ENCODE results near the gene EVI2A.

DNA sequence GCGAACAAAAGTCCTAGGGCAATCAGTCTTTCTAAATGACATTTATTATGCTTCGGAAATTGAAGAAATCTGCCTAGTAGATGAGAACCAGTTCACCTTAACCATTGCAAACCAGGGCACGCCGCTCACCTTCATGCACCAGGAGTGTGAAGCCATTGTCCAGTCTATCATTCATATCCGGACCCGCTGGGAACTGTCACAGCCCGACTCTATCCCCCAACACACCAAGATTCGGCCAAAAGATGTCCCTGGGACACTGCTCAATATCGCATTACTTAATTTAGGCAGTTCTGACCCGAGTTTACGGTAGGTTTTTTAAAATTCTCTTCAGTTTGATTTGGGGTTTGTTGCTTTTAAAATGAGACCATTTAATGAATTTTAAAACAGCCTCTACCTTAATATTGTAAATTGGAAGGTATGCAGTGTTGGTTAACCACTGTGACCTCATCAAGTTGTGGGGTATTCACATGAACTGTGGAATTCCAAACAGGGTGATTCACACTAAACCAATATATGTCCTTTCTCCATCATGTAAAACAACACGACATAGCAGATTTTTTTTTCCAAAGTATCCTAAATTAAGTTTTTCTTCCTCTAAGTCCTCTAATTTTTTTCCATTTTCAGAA is 6.2 kb upstream of the EVI2A start:
- TF ChIP-seq, protein P1, sequence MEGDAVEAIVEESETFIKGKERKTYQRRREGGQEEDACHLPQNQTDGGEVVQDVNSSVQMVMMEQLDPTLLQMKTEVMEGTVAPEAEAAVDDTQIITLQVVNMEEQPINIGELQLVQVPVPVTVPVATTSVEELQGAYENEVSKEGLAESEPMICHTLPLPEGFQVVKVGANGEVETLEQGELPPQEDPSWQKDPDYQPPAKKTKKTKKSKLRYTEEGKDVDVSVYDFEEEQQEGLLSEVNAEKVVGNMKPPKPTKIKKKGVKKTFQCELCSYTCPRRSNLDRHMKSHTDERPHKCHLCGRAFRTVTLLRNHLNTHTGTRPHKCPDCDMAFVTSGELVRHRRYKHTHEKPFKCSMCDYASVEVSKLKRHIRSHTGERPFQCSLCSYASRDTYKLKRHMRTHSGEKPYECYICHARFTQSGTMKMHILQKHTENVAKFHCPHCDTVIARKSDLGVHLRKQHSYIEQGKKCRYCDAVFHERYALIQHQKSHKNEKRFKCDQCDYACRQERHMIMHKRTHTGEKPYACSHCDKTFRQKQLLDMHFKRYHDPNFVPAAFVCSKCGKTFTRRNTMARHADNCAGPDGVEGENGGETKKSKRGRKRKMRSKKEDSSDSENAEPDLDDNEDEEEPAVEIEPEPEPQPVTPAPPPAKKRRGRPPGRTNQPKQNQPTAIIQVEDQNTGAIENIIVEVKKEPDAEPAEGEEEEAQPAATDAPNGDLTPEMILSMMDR (IDR thresholded peaks at IDR 0.05 in 2 of 3, conservative IDR thresholded peaks at IDR 0.05 in 1 of 3; ENCODE audit: insufficient read depth in 2 of 3, low read depth in 1 of 3, low read length in 3 of 3): no peak
- TF ChIP-seq, protein P2, sequence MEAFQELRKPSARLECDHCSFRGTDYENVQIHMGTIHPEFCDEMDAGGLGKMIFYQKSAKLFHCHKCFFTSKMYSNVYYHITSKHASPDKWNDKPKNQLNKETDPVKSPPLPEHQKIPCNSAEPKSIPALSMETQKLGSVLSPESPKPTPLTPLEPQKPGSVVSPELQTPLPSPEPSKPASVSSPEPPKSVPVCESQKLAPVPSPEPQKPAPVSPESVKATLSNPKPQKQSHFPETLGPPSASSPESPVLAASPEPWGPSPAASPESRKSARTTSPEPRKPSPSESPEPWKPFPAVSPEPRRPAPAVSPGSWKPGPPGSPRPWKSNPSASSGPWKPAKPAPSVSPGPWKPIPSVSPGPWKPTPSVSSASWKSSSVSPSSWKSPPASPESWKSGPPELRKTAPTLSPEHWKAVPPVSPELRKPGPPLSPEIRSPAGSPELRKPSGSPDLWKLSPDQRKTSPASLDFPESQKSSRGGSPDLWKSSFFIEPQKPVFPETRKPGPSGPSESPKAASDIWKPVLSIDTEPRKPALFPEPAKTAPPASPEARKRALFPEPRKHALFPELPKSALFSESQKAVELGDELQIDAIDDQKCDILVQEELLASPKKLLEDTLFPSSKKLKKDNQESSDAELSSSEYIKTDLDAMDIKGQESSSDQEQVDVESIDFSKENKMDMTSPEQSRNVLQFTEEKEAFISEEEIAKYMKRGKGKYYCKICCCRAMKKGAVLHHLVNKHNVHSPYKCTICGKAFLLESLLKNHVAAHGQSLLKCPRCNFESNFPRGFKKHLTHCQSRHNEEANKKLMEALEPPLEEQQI (IDR thresholded peaks at IDR 0.05): no peak
- TF ChIP-seq XRCC5 (IDR thresholded peaks at IDR 0.05; ENCODE audit: low read depth, low read length) (no peak), MAFF (IDR thresholded peaks at IDR 0.05; ENCODE audit: low read length) (no peak), ZNF24 (IDR thresholded peaks at IDR 0.05) (no peak), ATF7 (IDR thresholded peaks at IDR 0.05) (no peak), ZNF431 (CRISPR knock-in tag; IDR thresholded peaks at IDR 0.05) (no peak)
- TF ChIP-seq, protein P3, sequence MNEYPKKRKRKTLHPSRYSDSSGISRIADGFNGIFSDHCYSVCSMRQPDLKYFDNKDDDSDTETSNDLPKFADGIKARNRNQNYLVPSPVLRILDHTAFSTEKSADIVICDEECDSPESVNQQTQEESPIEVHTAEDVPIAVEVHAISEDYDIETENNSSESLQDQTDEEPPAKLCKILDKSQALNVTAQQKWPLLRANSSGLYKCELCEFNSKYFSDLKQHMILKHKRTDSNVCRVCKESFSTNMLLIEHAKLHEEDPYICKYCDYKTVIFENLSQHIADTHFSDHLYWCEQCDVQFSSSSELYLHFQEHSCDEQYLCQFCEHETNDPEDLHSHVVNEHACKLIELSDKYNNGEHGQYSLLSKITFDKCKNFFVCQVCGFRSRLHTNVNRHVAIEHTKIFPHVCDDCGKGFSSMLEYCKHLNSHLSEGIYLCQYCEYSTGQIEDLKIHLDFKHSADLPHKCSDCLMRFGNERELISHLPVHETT (CRISPR knock-in tag; conservative IDR thresholded peaks at IDR 0.05 in 1 of 2, IDR thresholded peaks at IDR 0.05 in 1 of 2): no peak
- TF ChIP-seq, protein P4, sequence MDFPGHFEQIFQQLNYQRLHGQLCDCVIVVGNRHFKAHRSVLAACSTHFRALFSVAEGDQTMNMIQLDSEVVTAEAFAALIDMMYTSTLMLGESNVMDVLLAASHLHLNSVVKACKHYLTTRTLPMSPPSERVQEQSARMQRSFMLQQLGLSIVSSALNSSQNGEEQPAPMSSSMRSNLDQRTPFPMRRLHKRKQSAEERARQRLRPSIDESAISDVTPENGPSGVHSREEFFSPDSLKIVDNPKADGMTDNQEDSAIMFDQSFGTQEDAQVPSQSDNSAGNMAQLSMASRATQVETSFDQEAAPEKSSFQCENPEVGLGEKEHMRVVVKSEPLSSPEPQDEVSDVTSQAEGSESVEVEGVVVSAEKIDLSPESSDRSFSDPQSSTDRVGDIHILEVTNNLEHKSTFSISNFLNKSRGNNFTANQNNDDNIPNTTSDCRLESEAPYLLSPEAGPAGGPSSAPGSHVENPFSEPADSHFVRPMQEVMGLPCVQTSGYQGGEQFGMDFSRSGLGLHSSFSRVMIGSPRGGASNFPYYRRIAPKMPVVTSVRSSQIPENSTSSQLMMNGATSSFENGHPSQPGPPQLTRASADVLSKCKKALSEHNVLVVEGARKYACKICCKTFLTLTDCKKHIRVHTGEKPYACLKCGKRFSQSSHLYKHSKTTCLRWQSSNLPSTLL (IDR thresholded peaks at IDR 0.05): no peak
